Upper lobe of right lung (tissue), 1 donor: ENCODE data around the gene MT1F. TPM values are rescaled to one million over a fixed set of nuclear protein-coding genes. Genes with fewer than 3 reads are reported as not detected.
"Not testable (repeated sequence)": the region's sequence is repeated elsewhere in the genome, so short reads cannot be mapped to it uniquely, and the experiment has no call there.

Experiments used
- ATAC-seq: fragments of 200-7000 bp; cut with Tn5 transposase; one replicate; pipeline ENCODE4 v1.9.1; 2020; ENCODE audit warnings: mild to moderate bottlenecking, moderate library complexity
- DNase-seq: peaks from one replicate; pipeline ENCODE4 v3.0.0-alpha.2; 2020
- H3K27ac ChIP-seq: fragments of 200-600 bp; one replicate; pipeline ENCODE4 v1.8.0; 2022
- H3K27me3 ChIP-seq: fragments of 200-600 bp; one replicate; pipeline ENCODE4 v1.8.0; 2022; ENCODE audit warnings: mild to moderate bottlenecking
- H3K36me3 ChIP-seq: fragments of 200-600 bp; one replicate; pipeline ENCODE4 v1.8.0; 2022
- H3K4me1 ChIP-seq: fragments of 200-600 bp; one replicate; pipeline ENCODE4 v1.8.0; 2022
- H3K4me3 ChIP-seq: fragments of 200-600 bp; one replicate; pipeline ENCODE4 v1.8.0; 2022; ENCODE audit warnings: mild to moderate bottlenecking
- H3K9me3 ChIP-seq: fragments of 200-600 bp; one replicate; pipeline ENCODE4 v1.8.0; 2022
- CTCF ChIP-seq: fragments of 200-600 bp; IDR thresholded peaks from one replicate; pipeline ENCODE4 v1.8.0; 2022; ENCODE audit warnings: antibody characterized with exemption
- intact Hi-C: fragments of 100-400 bp; cut with DNase I; formaldehyde crosslinking; loops from one replicate; pipeline ENCODE4 v1.11.0; 2022
- total RNA-seq: library from RNA; stranded (reverse); fragmentation: NEBNext Ultra II Directional; extraction: Animal tissue kit (Norgen Biotek cat#: 25700); gene quantifications from one replicate; pipeline ENCODE4 v1.2.1, GENCODE V29; 2021
- donor health status: DM: no; HTN: yes; CAD: no; lungs with severe emphysema.

The MT1F gene
- total RNA-seq, 1 donor from 2014 or later = 9.1 TPM

GRCh38 chr16:56616608-56617211, 41.0 kb upstream of the MT1F start:
- no peaks in the 10 kb centered on the region for H3K9me3 ChIP-seq
- no peaks in the 10 kb centered on the region for H3K27me3 ChIP-seq
- ATAC-seq (peak; percentile 30), DNase-seq (no peak)
- no peaks in the 10 kb centered on the region for H3K36me3 ChIP-seq
- no peak for TF ChIP-seq CTCF
- peak overlapping the region; percentile 47 for H3K4me3 ChIP-seq
- H3K27ac ChIP-seq = peak overlapping the region; percentile 69
- peaks cover 8% of the 10 kb centered on the region for H3K4me1 ChIP-seq
- intact Hi-C loops = no loop called here

- ATAC-seq (peak; percentile 94), DNase-seq (peak; percentile 86)
- Histone ChIP-seq H3K27me3 (no peaks in the 10 kb centered on the region), H3K4me3 (peak overlapping the region; percentile 47), H3K36me3 (no peaks in the 10 kb centered on the region), H3K4me1 (peaks cover 8% of the 10 kb centered on the region), H3K9me3 (no peaks in the 10 kb centered on the region), H3K27ac (peak overlapping the region; percentile 69)
- no peak for TF ChIP-seq CTCF
- intact Hi-C loops = no loop called here
Observed at GRCh38 chr16:56617212-56618085, 40.3 kb upstream of the MT1F start.

- no peaks in the 10 kb centered on the region for H3K36me3 ChIP-seq
- ATAC-seq (no peak), DNase-seq (no peak)
- no peaks in the 10 kb centered on the region for H3K27me3 ChIP-seq
- H3K4me1 ChIP-seq = peaks cover 8% of the 10 kb centered on the region
- no peaks in the 10 kb centered on the region for H3K9me3 ChIP-seq
- TF ChIP-seq CTCF = no peak
- H3K4me3 ChIP-seq = peak overlapping the region; percentile 47
- intact Hi-C loops = no loop called here
- H3K27ac ChIP-seq = no peak overlapping the region
Observed at GRCh38 chr16:56618138-56618537, 39.6 kb upstream of the MT1F start.

GRCh38 chr16:56620339-56620897, 37.3 kb upstream of the MT1F start:
- Histone ChIP-seq H3K27me3 (no peaks in the 10 kb centered on the region), H3K9me3 (no peaks in the 10 kb centered on the region), H3K27ac (no peak overlapping the region), H3K4me1 (peaks cover 8% of the 10 kb centered on the region), H3K36me3 (no peaks in the 10 kb centered on the region), H3K4me3 (no peak overlapping the region)
- intact Hi-C loops = no loop called here
- DNase-seq = no peak
- no peak for TF ChIP-seq CTCF
- ATAC-seq = no peak

- H3K27ac ChIP-seq, H3K9me3 ChIP-seq, H3K27me3 ChIP-seq, DNase-seq, H3K36me3 ChIP-seq, intact Hi-C loops, H3K4me3 ChIP-seq, ATAC-seq: not testable (repeated sequence)
- peaks cover 14% of the 10 kb centered on the region for H3K4me1 ChIP-seq
Observed at GRCh38 chr16:56621665-56622445, 35.9 kb upstream of the MT1F start.

- ATAC-seq, H3K4me3 ChIP-seq, H3K27ac ChIP-seq, H3K4me1 ChIP-seq, intact Hi-C loops, H3K9me3 ChIP-seq, H3K27me3 ChIP-seq, H3K36me3 ChIP-seq, DNase-seq: not testable (repeated sequence)
Observed at GRCh38 chr16:56623184-56623583, 34.6 kb upstream of the MT1F start.
